Testis (tissue), 3 donors: ENCODE measurements around the gene GPC6. TPM values are rescaled to one million over a fixed set of nuclear protein-coding genes. Genes with fewer than 3 reads are reported as not detected.

Source experiments
- DNase-seq: peaks from one replicate; pipeline ENCODE4 v3.0.0-alpha.2; 2019
- H3K27ac ChIP-seq, 2 donors: fragments of 200-600 bp; sonication (generic); one replicate each; pipeline ENCODE4 v1.5.1; 2019
- H3K27me3 ChIP-seq: fragments of 200-600 bp; sonication (generic); one replicate; pipeline ENCODE4 v1.5.1; 2019
- H3K36me3 ChIP-seq: fragments of 200-600 bp; sonication (generic); one replicate; pipeline ENCODE4 v1.5.1; 2017; ENCODE audit warnings: low read depth; ENCODE audit errors: missing control alignments
- H3K4me1 ChIP-seq: fragments of 200-600 bp; sonication (generic); one replicate; pipeline ENCODE4 v1.5.1; 2019
- H3K4me3 ChIP-seq, 2 donors: fragments of 200-600 bp; sonication (generic); one replicate each; pipeline ENCODE4 v1.5.1; 2017 to 2019
- H3K9me3 ChIP-seq: fragments of 200-600 bp; sonication (generic); one replicate; pipeline ENCODE4 v1.5.1; 2017
- POLR2A ChIP-seq: fragments of 450-650 bp; IDR thresholded peaks from one replicate; pipeline ENCODE4 v1.6.1; 2017; ENCODE audit warnings: antibody characterized with exemption, mild to moderate bottlenecking, moderate library complexity
- WGBS, 2 donors: methylation state at CpG; one replicate each; pipeline ENCODE4 v1.1.5; 2018; 5-methylcytosine and 5-hydroxymethylcytosine counted together
- intact Hi-C: fragments of 100-400 bp; cut with DNase I; formaldehyde crosslinking; loops from one replicate; pipeline ENCODE4 v1.15.1; 2023; ENCODE audit warnings: low total_unique reads
- polyA plus RNA-seq: library from polyadenylated mRNA; stranded (reverse); fragments of 350-450 nt; fragmentation: Illumina TruSeq; extraction: RNeasy Lipid Tissue Mini Kit (QIAGEN cat#74804); gene quantifications from one replicate; pipeline ENCODE4 v1.2.3, GENCODE V29; 2014; ENCODE audit warnings: low read depth, low replicate concordance; ENCODE audit not compliant: insufficient read depth
- total RNA-seq, 2 donors: library from RNA; depleted of rRNA; stranded (reverse); fragments of >200 nt; gene quantifications; one replicate each; pipeline ENCODE4 v1.2.3, GENCODE V29; 2016
- TF ChIP-seq, protein P1 (sequence below), 3 experiments: fragments of 450-650 bp in 2 of 3; fragments of 200-600 bp in 1 of 3; sonication (generic) in 1 of 3; IDR thresholded peaks; one replicate each; pipeline ENCODE4 v1.5.1; 2016 to 2019; ENCODE audit warnings: antibody characterized with exemption in 3 of 3, mild to moderate bottlenecking in 2 of 3, moderate library complexity in 1 of 3

GPC6 gene
- total and polyA plus RNA-seq, 3 donors from 2014 or later = 2.2 to 6.9 (median 4.3) TPM

GRCh38 chr13:94309576-94309975, 1083.0 kb downstream of the GPC6 start:
- WGBS, 2 donors = 89 to 90% methylated on average over 3 of the region's 3 CpGs
- H3K27ac ChIP-seq = no peak overlapping the region

DNA sequence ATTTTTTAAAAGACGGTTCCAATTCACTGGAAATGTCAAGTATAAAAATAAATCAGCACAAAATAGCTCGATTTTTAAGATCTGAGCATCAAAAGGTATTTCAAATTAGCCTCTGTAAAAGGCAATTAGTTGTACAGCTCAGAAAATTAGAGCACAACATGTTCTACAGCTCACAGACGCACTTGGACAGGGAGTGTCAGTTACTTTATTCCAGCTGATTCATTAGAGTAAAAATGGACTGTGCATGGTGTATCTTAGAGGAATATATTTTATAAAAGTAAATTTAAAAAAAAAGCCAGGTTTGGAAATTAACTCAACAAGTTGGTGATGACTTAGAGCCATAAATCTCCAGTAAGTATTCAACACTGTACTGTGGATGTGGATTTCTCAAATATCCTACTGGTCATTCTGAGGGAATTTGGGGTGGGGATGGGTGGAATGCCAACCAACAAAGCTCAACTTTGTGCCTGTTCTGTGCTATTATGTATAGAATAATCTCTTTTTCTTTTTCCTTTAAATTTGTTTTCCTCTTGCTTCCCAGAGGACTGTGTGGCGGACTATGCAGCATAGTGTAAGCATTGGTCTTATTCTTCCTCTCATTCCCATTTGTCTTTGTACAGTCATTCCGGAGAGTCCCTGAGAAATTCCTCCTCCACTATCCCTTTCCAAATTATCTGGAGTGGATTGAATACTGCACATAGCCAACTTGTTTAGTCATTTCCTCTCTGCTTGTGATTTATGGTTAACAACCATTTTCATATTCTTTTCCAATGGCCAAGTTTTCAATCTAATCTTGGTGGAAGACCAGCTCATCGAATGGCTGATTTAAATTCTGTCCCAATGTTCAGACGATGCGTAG, 1083.6 kb downstream of the GPC6 start:
- Histone ChIP-seq H3K36me3 (no peaks in the 10 kb centered on the region), H3K27ac (no peak overlapping the region), H3K4me3 (no peak overlapping the region), H3K27me3 (no peaks in the 10 kb centered on the region), H3K4me1 (no peaks in the 10 kb centered on the region), H3K9me3 (no peaks in the 10 kb centered on the region)
- no peak for TF ChIP-seq POLR2A
- TF ChIP-seq, protein P1, sequence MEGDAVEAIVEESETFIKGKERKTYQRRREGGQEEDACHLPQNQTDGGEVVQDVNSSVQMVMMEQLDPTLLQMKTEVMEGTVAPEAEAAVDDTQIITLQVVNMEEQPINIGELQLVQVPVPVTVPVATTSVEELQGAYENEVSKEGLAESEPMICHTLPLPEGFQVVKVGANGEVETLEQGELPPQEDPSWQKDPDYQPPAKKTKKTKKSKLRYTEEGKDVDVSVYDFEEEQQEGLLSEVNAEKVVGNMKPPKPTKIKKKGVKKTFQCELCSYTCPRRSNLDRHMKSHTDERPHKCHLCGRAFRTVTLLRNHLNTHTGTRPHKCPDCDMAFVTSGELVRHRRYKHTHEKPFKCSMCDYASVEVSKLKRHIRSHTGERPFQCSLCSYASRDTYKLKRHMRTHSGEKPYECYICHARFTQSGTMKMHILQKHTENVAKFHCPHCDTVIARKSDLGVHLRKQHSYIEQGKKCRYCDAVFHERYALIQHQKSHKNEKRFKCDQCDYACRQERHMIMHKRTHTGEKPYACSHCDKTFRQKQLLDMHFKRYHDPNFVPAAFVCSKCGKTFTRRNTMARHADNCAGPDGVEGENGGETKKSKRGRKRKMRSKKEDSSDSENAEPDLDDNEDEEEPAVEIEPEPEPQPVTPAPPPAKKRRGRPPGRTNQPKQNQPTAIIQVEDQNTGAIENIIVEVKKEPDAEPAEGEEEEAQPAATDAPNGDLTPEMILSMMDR (IDR thresholded peaks at IDR 0.05) = no peak
- no peak for DNase-seq
- 63 to 73% methylated on average over 8 of the region's 8 CpGs for WGBS, 2 donors
- intact Hi-C loops = no loop called here

More at GRCh38 chr13:94309576-94309975, 1083.0 kb downstream of the GPC6 start:
- Histone ChIP-seq H3K27me3 (no peaks in the 10 kb centered on the region), H3K36me3 (no peaks in the 10 kb centered on the region), H3K9me3 (no peaks in the 10 kb centered on the region), H3K4me3 (no peak overlapping the region), H3K4me1 (no peaks in the 10 kb centered on the region)
- DNase-seq = no peak
- no peak for TF ChIP-seq POLR2A
- TF ChIP-seq, protein P1 (IDR thresholded peaks at IDR 0.05) = no peak
- intact Hi-C loops = no loop called here

GRCh38 chr13:94311893-94312292, 1085.3 kb downstream of the GPC6 start:
- DNase-seq = no peak
- H3K27me3 ChIP-seq = no peaks in the 10 kb centered on the region
- intact Hi-C loops = no loop called here
- no peak overlapping the region for H3K4me3 ChIP-seq
- H3K27ac ChIP-seq = no peak overlapping the region
- H3K9me3 ChIP-seq = no peaks in the 10 kb centered on the region
- no peaks in the 10 kb centered on the region for H3K36me3 ChIP-seq
- H3K4me1 ChIP-seq = no peaks in the 10 kb centered on the region
- 58 to 73% methylated on average over 2 of the region's 2 CpGs for WGBS, 2 donors
- TF ChIP-seq, protein P1 (IDR thresholded peaks at IDR 0.05) = no peak

DNA sequence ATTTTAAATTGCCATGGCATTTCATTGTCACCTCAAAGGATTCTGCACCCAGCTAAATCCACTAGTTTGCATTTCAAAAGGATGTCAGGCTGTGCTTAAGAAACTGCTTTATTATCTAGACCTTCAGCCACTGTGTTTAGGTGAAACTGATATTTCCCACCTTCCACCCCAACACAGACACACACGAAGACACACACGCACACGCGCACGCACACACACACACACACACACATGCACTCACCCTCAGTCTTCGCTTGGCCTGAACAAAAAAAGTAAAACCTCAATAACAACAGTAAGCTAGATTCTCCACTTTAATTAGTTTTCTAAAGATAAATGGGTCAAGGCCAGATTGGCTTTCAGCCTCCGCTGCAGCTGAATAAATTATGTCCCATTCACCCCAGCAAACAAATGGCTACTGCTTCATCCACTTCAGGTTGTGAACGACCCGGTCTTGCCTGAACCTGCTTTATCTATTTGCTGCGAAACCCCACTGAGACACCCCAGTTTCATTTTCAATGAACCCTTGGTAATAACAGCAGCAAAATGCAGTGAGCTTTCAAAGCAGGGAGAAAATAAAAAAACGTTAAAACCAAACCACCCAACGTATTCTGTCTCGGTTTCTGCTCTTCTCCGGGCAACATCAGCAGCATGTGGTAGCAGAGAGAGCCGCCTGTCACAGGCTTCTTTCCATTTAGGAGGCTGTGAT, 1086.1 kb downstream of the GPC6 start:
- WGBS, 2 donors = 44 to 57% methylated on average over 15 of the region's 15 CpGs
- TF ChIP-seq, protein P1 (IDR thresholded peaks at IDR 0.05) = no peak
- TF ChIP-seq POLR2A = no peak
- H3K36me3 ChIP-seq = no peaks in the 10 kb centered on the region
- no peaks in the 10 kb centered on the region for H3K4me1 ChIP-seq
- no peak overlapping the region for H3K27ac ChIP-seq
- no peaks in the 10 kb centered on the region for H3K9me3 ChIP-seq
- H3K27me3 ChIP-seq = no peaks in the 10 kb centered on the region
- H3K4me3 ChIP-seq = no peak overlapping the region
- DNase-seq = no peak
- intact Hi-C loops = no loop called here
